GM18951 (cell line): Measurements from ENCODE around the gene DNMT1.

Experiments
- POLR2A ChIP-seq: IDR thresholded peaks from 4 replicates; pipeline ENCODE4 v1.6.1; 2011; ENCODE audit warnings: mild to moderate bottlenecking; ENCODE audit not compliant: insufficient read length, insufficient read depth; ENCODE audit errors: extremely low read depth
- in situ Hi-C: fragments of 300-500 bp; cut with MboI; formaldehyde crosslinking; loops from one replicate; pipeline ENCODE4 v1.12.0; 2022; ENCODE audit warnings: low sequenced_read_pairs, mixed read lengths, inconsistent platforms; ENCODE audit not compliant: unreplicated experiment

The DNMT1 gene

DNA sequence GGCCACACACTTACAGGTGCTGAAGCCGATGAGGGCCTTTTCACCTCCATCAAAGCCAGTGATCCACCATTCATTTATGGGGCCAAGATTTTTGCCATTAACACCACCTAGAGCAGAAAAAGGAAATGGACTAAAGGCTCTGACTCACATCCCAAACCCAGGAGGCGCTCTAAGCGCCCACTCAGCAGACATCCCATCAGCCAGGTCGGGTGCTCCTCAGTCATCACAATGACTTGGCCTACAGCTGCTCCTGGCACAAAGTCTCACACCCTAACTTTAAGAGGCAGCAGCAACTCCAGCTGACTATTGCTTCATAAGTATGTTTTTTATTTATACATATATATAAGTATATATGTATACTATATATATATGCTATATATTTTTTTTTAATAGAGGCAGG lies 38.9 kb downstream of the DNMT1 start:
- no peak for TF ChIP-seq POLR2A
- in situ Hi-C loops, result no loop called here

DNA sequence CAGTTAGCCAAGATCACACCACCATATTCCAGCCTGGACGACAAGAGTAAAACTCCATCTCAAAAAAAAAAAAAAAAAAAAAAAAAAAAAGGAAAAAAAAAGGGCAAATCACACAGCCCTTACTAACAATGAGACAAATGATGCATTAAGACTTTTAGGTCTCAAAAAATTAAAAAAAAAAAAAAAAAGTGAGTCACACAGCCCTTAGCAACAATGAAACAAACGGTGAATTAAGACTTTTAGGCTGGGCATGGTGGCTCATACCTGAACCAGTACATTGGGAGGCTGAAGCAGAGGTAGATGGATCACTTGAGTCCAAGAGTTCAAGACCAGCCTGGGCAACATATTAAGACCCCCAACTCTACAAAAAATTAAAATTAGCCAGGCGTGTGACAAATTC lies 42.7 kb downstream of the DNMT1 start:
- TF ChIP-seq POLR2A, result no peak
- in situ Hi-C loops, result no loop called here

DNA sequence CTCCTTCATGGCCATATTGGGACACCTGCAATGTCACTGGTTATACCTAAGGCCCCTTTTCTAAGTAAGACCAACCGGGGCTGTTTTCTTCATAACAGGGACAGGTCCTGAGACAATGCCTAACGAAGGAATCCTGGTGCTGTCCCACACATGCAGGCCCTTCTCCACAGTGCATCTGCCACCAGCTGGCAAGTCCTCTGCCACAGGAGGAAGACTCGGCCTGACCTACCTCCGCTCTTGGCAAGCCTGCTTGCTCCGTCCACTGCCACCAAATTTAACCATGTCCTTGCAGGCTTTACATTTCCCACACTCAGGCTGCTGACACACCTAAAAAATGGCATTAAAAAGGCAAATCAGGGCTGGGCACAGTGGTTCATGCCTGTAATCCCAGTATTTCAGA lies 43.2 kb downstream of the DNMT1 start:
- in situ Hi-C loops, result no loop called here
- no peak for TF ChIP-seq POLR2A

- in situ Hi-C loops, result no loop called here
- TF ChIP-seq POLR2A, result no peak
Observed at GRCh38 chr19:10149427-10149826, 45.3 kb downstream of the DNMT1 start.

DNA sequence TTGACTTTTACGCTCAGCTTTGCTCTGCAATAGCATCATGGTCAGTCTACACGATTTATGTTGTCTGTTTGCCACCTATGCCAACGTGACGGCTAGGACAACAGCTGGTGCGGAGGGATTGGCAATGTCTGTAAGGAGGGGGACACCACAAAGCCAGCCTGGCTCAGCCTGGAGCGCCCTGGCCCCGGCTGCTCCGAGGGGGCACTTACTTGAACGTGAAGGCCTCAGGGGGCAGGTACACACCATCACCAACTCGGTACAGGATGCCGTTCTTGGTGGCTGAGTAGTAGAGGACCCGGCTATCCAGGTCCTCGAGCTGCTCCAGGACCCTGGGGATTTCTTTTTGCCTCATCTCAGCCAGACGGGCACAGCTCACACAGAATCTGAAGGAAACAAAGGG lies 48.6 kb downstream of the DNMT1 start:
- in situ Hi-C loops, result no loop called here
- no peak for TF ChIP-seq POLR2A

GRCh38 chr19:10145031-10145430 lies 49.7 kb downstream of the DNMT1 start:
- no peak for TF ChIP-seq POLR2A
- in situ Hi-C loops, result no loop called here

DNA sequence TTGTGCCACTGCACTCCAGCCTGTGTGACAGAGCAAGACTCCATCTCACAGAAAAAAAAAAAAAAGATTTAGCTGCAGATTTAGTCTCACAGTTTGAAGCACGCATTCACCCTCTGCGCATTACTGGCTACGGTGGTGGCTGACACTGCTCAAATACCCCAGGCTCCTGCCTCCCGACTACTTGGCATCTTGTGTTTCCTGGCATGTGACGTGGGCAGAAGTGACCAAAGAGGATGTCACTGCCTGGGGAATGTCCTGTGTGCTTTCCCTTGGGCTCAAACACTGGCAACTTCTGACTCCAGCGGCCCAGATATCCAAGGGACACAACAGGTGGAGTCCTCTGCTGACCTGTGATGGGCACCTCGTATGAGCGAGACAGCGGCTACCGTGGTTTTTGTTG lies 50.4 kb downstream of the DNMT1 start:
- TF ChIP-seq POLR2A, result no peak
- in situ Hi-C loops, result no loop called here

GRCh38 chr19:10143681-10144080 lies 51.1 kb downstream of the DNMT1 start:
- no peak for TF ChIP-seq POLR2A
- in situ Hi-C loops, result no loop called here

- in situ Hi-C loops, result no loop called here
- no peak for TF ChIP-seq POLR2A
Observed at GRCh38 chr19:10142701-10143375, 51.9 kb downstream of the DNMT1 start.

GRCh38 chr19:10141973-10142372 lies 52.8 kb downstream of the DNMT1 start:
- in situ Hi-C loops, result no loop called here
- TF ChIP-seq POLR2A, result no peak

DNA sequence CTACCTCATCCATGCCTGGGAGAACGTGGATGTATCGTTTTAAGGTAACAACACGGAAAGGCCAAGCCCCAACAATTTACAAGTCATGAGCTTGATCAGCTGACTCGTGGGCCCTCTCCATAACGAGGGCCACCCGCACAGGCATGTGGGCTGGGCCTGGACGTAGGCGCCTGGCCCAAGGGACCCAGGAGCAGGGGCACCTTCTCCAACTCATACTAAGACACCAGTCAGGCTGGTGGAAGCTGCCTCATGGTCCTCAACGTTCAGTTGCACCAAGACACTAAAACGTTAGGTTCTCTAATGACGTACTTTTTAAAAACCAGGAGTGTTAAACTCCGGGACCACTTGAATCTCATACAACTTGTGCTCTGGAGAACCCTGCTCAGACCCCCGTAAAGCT lies 53.3 kb downstream of the DNMT1 start:
- no peak for TF ChIP-seq POLR2A
- in situ Hi-C loops, result no loop called here

GRCh38 chr19:10139952-10140351 lies 54.8 kb downstream of the DNMT1 start:
- TF ChIP-seq POLR2A, result no peak
- in situ Hi-C loops, result no loop called here

DNA sequence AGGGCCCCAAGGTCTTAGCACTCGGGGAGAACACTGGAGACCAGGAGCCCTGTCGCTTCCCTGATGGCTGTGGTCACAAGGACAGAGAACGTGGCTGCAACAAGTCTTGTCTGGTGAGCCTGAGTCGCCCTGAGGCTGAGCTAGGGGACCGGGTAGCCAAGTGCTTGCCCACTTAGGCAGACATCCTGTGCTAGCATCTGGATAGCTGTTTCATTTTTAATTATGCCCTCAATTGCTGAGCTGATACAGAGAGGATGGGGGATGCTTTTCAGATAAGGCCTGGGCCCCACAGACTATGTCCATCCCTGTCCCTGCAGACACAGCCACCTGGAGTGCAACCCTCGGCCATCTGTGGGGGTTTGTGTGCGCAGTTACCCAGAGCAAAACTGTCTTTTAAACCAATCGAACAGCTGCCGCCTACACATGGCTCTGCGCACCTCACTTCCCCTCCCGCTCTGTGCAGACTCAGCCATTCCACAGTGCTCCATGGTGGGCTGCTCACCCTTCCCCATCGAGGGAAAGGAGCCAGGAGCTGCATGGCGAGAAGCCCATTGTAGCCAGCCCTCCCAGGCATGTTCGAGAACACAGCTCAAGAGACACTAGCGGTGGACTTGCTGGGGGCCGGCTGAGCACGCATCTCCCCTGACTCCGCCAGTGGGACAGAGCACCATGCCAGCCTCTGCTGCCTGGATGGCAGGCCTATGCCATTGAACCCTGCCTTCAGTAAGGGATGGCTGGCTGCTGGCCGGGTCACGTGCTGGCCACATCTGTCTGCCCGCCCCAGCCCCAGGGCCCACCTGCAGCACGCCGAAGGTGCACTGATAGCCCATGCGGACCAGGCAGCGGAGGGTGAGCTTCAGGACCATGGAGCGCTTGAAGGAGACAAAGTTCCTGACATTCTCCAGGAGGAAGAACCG lies 55.6 kb downstream of the DNMT1 start:
- in situ Hi-C loops, result no loop called here
- TF ChIP-seq POLR2A, result no peak
